CD4-positive, alpha-beta T cell treated with Interleukin-21 for 1 hour (primary cell): ENCODE data around the gene TMEM63B.
"Not testable (repeated sequence)": the region's sequence is repeated elsewhere in the genome, so short reads cannot be mapped to it uniquely, and the experiment has no call there.

Experiments
- DNase-seq: peaks from one replicate; pipeline ENCODE4 v3.0.0-alpha.2; 2020

TMEM63B gene

GRCh38 chr6:44127186-44128019 is at the start of gene TMEM63B, which contains the start of gene MRPL14:
Gene TMEM63B (plus strand): TSS chr6:44127554. CDS start chr6:44134585, 7,031 bp downstream.
Gene MRPL14 (minus strand): TSS chr6:44127452. CDS start chr6:44116611, 10,841 bp downstream.
- DNase-seq = peak; percentile 92

DNA sequence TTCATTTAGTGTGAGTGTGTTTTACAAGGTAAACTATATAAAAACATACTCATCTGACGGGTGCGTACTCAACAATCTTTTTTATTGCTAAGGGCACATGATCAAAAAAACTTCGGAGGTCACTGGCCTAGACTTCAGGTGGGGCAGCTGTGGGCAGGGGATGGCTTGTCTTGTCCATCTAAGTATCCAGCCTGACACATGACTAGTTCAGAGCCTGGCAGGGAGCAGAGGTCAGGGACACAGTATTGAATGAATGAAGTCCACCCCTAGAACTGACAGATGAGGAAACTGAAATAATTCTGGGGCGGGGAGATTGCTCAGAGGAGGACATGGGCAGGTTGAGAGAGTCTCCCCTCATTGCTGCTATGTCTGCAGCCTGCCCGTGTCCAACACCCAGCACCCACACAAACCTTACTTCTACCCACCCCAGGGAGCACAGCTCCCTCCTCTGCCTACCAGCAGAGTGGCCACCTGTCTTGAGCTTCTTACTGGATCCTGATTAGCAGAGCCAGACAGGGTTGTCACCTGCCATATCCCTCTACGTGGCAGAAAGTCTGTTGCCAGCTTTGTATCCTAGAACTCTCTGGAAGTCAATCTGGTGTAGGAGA is 49.0 kb upstream of the TMEM63B start:
- no peak for DNase-seq

GRCh38 chr6:44078827-44079671 is 48.3 kb upstream of the TMEM63B start:
- peak; percentile 80 for DNase-seq

DNA sequence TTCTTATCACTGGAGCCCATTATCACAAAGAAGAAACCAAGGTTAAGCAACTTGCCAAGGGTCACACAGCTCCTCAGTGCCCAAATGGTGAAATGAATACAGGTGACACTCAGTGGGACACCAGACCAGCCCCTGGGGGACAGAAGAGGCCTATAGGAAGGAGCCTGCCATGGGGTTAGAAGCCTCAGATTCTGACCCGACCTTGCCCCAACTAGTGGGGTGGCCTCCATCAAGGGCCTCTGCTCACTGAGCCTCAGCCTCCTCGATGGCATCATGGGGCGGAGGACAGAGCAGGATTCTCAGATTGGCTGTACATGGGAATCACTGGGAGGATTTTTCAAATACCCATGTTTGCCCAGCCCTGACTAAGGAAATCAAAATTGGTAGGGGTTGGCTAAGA is 47.7 kb upstream of the TMEM63B start:
- no peak for DNase-seq

DNA sequence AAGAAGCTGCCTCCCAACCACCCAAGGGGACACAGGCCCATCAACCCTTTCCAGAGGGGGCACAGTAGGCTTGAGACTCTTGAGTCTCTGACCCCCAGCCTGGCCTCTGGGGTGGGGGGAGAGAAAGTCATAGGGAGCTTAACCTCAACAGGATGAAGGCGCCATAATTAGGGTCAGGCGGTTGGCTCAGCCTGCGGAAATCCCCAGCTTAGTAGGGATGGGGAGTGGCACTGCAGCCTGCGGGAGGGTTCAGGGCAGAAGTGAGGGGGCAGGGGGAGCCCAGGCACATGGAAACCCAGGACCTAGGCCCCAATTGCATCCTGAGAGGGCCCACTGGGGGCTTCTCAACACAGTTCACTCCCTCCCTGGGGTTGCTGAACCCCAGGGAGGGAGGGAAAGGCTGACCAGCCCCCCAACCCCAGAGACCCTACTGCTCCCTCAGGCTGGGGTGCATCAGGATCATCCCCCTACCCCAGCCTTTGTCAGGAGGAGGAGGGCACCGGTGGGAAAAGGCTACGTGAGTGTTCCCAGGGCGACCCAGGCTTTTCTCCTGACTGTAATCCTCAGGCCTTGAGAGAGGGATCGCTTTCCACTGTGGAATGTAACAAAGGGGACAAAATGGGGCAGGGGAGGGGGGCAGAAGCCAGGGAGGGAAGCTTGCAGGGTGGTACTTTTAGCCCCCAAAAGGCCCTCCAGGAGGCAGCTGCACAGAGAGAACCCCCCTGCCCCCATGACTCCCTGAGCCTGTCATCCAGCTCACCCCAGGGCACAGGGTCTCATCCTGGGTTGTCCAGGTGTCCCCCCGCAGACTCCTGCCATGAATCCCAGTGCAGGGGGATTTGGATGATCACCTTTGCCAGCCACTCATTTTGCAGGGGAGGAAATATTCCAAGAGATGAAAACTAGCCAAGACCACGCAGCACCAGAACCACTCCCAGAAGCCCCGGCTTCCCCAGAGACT is 46.5 kb upstream of the TMEM63B start:
- no peak for DNase-seq

DNA sequence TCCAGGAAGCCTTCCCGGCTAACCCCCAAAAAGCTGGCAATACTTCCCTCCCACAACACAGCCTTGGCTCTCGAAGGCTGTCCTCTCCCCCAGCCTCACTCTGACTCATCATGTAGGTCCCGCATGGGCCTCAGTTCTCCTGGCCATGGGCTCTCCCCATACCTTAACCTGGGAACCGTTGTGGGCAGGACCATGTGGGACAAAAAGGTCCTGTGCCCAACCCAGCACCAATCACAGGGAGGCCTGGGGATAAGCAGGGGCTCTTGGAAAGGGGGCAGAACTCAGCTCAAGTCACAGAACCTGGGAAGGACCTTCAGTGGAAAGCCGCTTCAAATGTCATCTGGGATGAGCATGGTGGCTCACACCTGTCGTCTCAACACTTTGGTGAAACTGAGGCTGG is 45.6 kb upstream of the TMEM63B start:
- DNase-seq = no peak

GRCh38 chr6:44082872-44083321 is 44.5 kb upstream of the TMEM63B start:
- DNase-seq = no peak

- DNase-seq = no peak
These were observed 42.9 kb upstream of the TMEM63B start for GRCh38 chr6:44084231-44085014.

DNA sequence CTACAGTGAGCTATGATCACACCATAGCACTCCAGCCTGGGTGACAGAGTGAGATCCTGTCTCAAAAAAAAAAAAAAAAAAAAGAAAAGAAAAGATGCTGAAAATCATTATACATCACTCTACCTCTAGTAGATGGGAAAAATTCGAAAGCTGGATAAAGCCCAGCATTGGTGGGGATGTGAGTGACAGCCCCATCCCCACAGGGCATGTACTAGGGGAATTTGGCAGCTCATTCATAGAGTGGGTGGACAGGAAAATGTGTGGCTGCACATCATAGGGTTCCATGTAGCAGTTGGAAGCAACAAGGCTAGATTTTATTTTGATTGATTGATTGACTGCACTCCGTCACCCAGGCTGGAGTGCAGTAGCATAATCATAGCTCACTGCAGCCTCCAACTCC is 42.1 kb upstream of the TMEM63B start:
- no peak for DNase-seq

DNA sequence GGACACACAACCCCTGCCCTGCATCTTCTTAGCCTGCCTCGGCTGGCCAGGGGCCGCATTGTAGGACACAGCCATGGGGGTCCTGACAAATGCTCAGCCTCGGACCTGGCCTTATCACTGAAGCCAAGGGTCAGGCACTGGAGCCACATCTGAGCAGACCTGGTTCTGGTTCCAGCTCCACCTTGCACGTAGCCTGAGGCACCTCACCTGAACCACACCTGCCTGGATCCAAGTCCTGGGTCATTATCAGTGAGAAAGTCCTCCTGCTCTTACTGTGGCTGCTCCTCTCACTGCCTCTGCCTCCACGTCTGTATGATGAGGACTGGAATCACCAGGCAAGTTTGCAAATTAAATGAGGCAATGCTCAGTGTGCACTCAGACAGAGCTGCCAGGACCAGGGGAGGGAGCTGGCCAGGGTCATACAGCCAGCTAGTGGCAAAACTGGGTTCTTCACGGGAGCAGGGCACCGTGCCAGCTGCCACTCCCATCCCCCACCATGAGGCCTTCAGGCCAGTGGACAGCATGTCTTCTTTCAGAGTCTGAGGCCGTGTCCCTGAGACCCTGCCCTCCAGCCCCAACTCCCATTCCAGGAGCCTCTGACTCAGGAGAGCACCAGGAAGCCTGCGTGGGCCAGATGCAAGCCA is 40.3 kb upstream of the TMEM63B start:
- no peak for DNase-seq

- DNase-seq = no peak
These were observed 39.7 kb upstream of the TMEM63B start for GRCh38 chr6:44087623-44088022.

DNA sequence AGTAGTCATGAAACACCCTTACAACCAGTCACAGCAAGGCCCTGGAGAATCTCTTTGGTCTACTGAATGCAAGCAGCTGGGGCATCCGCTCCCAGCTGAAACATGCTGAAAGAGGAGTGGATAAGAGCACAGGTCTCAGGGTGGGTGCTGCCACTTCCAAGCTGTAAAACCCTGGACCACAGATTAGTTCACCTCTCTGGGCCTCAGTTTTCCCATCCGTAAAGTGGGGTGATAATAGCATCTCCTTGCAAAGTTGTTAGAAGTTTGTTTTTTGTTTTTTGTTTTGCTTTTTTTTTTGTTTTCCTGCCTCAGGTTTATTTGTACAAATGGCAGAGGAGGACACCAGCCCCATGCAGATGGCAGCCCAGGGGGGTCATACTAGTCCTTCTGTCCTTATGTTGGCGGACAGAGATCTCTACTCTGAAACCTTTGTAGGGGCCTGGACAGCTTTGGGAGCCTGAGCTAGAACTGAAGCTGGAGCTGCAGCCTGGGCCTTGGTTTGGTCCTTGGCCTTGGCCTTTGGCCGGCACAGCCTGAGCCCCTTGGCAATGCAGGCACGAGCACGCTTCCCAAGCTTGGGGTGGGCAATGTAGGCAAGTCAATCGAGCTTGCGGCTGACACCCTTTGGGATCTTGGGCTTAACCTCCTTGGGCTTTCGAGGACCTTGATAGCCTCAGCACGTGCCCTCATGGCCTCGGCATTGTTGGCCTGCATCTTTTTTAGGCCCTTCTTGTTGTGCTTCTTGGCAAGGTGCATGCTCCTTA is 38.3 kb upstream of the TMEM63B start:
- DNase-seq = no peak

DNA sequence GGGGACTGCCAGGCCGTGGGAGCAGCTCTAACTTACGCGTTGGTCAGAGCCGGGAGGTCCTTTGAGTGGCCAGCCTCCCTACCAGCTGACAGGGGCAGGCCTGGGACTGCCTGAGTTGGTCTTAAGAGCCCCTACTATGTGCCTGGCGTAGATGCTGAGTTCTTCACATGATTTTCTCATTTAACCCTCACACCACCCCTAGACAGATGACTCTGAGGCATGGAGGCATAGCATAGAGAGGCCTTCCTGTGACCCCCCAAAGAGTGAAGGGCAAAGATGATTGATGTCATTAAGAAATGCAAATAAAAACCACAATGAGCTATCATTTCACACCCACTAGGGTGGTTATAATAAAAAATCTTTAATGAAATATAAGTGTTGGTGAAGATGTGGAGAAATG is 36.9 kb upstream of the TMEM63B start:
- no peak for DNase-seq

- DNase-seq = not testable (repeated sequence)
These were observed 36.0 kb upstream of the TMEM63B start for GRCh38 chr6:44091356-44091755.

GRCh38 chr6:44091981-44092884 is 35.1 kb upstream of the TMEM63B start:
- DNase-seq = no peak

- DNase-seq = no peak
These were observed 34.3 kb upstream of the TMEM63B start for GRCh38 chr6:44093066-44093465.

DNA sequence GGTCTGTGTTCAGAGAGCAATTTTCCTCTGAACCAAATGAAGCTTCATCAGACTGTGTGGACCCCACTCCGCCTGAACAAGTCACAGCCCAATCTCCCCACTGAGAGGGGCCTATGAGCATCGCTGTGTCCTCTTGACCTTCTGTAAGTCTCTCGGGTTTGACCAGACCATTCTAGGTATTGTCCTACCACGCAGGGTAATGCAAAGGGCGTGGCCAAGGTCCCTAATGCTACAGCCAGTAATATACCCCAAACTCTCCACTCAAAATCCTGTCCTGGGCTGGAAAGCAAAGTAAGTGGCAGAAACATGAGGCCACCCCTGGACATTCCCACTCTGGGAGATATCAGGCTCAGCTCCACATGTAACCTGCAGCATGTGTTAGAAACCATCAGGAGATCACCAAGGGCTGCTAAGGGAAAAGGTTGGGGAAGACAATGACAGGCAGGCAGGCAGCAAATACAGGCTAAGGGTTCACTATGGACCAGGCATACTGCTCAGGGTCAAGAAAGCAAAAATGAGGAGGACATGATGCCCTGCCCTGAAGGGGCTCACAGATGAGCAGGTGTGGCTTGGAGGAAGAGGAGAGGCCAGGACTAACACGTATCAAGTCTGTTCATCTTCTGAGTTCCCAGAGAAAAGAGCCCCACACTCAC is 33.5 kb upstream of the TMEM63B start:
- no peak for DNase-seq
